Measurements from ENCODE around the gene GALNT8.
"Not testable (repeated sequence)": the region's sequence is repeated elsewhere in the genome, so short reads cannot be mapped to it uniquely, and the experiment has no call there.

Gene GALNT8

GRCh38 chr12:4742416-4742970 lies 22.3 kb downstream of the GALNT8 start:
- DNase-seq (ENCODE audit: low read depth), result no peak
- H3K4me3 ChIP-seq (ENCODE audit: low read depth, low read length), result no peak overlapping the region

GRCh38 chr12:4743046-4743445 lies 22.8 kb downstream of the GALNT8 start:
- no peak for DNase-seq (ENCODE audit: low read depth)
- no peak overlapping the region for H3K4me3 ChIP-seq (ENCODE audit: low read depth, low read length)

GRCh38 chr12:4744709-4745108 lies 24.5 kb downstream of the GALNT8 start:
- DNase-seq (ENCODE audit: low read depth), result no peak
- H3K4me3 ChIP-seq (ENCODE audit: low read depth, low read length), result no peak overlapping the region

- DNase-seq (ENCODE audit: low read depth), result no peak
These were observed 25.0 kb downstream of the GALNT8 start for GRCh38 chr12:4745249-4745648.

GRCh38 chr12:4751654-4752053 lies 31.5 kb downstream of the GALNT8 start:
- not testable (repeated sequence) for H3K4me3 ChIP-seq (ENCODE audit: low read depth, low read length)

More at GRCh38 chr12:4745249-4745648, 25.0 kb downstream of the GALNT8 start:
- no peak overlapping the region for H3K4me3 ChIP-seq (ENCODE audit: low read depth, low read length)

GRCh38 chr12:4762773-4763172 lies 42.6 kb downstream of the GALNT8 start:
- H3K4me3 ChIP-seq (ENCODE audit: low read depth, low read length), result no peak overlapping the region
- DNase-seq (ENCODE audit: low read depth), result no peak

More at GRCh38 chr12:4751654-4752053, 31.5 kb downstream of the GALNT8 start:
- not testable (repeated sequence) for DNase-seq (ENCODE audit: low read depth)

- no peak for DNase-seq (ENCODE audit: low read depth)
- no peak overlapping the region for H3K4me3 ChIP-seq (ENCODE audit: low read depth, low read length)
These were observed 43.3 kb downstream of the GALNT8 start for GRCh38 chr12:4763549-4763948.

- no peak overlapping the region for H3K4me3 ChIP-seq (ENCODE audit: low read depth, low read length)
- no peak for DNase-seq (ENCODE audit: low read depth)
These were observed 46.2 kb downstream of the GALNT8 start for GRCh38 chr12:4766445-4766844.

- no peak overlapping the region for H3K4me3 ChIP-seq (ENCODE audit: low read depth, low read length)
These were observed 47.0 kb downstream of the GALNT8 start for GRCh38 chr12:4767186-4767585.

GRCh38 chr12:4768341-4768740 lies 48.1 kb downstream of the GALNT8 start:
- no peak for DNase-seq (ENCODE audit: low read depth)
- no peak overlapping the region for H3K4me3 ChIP-seq (ENCODE audit: low read depth, low read length)

More at GRCh38 chr12:4767186-4767585, 47.0 kb downstream of the GALNT8 start:
- DNase-seq (ENCODE audit: low read depth), result no peak

GRCh38 chr12:4769073-4769472 lies 48.9 kb downstream of the GALNT8 start:
- no peak overlapping the region for H3K4me3 ChIP-seq (ENCODE audit: low read depth, low read length)
- no peak for DNase-seq (ENCODE audit: low read depth)

GRCh38 chr12:4771172-4771959 lies 51.2 kb downstream of the GALNT8 start:
- no peak overlapping the region for H3K4me3 ChIP-seq (ENCODE audit: low read depth, low read length)
- no peak for DNase-seq (ENCODE audit: low read depth)

- no peak for DNase-seq (ENCODE audit: low read depth)
- H3K4me3 ChIP-seq (ENCODE audit: low read depth, low read length), result no peak overlapping the region
These were observed 51.9 kb downstream of the GALNT8 start for GRCh38 chr12:4771960-4772566.

- no peak overlapping the region for H3K4me3 ChIP-seq (ENCODE audit: low read depth, low read length)
- no peak for DNase-seq (ENCODE audit: low read depth)
These were observed 55.7 kb downstream of the GALNT8 start for GRCh38 chr12:4775936-4776335.

GRCh38 chr12:4779749-4780148 lies 59.5 kb downstream of the GALNT8 start:
- DNase-seq (ENCODE audit: low read depth), result no peak
- H3K4me3 ChIP-seq (ENCODE audit: low read depth, low read length), result no peak overlapping the region

- H3K4me3 ChIP-seq (ENCODE audit: low read depth, low read length), result no peak overlapping the region
- DNase-seq (ENCODE audit: low read depth), result no peak
These were observed 60.7 kb downstream of the GALNT8 start for GRCh38 chr12:4780641-4781611.

- no peak for DNase-seq (ENCODE audit: low read depth)
- H3K4me3 ChIP-seq (ENCODE audit: low read depth, low read length), result no peak overlapping the region
These were observed 64.3 kb downstream of the GALNT8 start for GRCh38 chr12:4784404-4785054.

- DNase-seq (ENCODE audit: low read depth), result no peak
- H3K4me3 ChIP-seq (ENCODE audit: low read depth, low read length), result no peak overlapping the region
These were observed 66.6 kb downstream of the GALNT8 start for GRCh38 chr12:4786795-4787194.

GRCh38 chr12:4787965-4788364 lies 67.8 kb downstream of the GALNT8 start:
- no peak overlapping the region for H3K4me3 ChIP-seq (ENCODE audit: low read depth, low read length)
- no peak for DNase-seq (ENCODE audit: low read depth)

Data from skeletal muscle cell (primary cell).